GM12892 (cell line): ENCODE data around the gene RGS7.

Experiments used
- DNase-seq: peaks from one replicate; pipeline ENCODE4 v3.0.0; 2011; ENCODE audit not compliant: insufficient read length
- FAIRE-seq: peaks from 2 replicates; lab custom pipeline; 2011; peaks lifted over from hg19 to GRCh38; lab: Jason Lieb, UNC
- POLR2A ChIP-seq: IDR thresholded peaks from 2 replicates; pipeline ENCODE4 v1.6.1; 2011; ENCODE audit warnings: low read depth, low read length, control low read depth
- POLR2AphosphoS5 ChIP-seq: IDR thresholded peaks from 2 replicates; pipeline ENCODE4 v1.6.1; 2011; ENCODE audit warnings: low read depth, low read length, control low read depth
- TAF1 ChIP-seq: IDR thresholded peaks from 2 replicates; pipeline ENCODE4 v1.6.1; 2011; ENCODE audit warnings: low read depth, mild to moderate bottlenecking, control low read depth, low read length, borderline replicate concordance

Gene RGS7

DNA sequence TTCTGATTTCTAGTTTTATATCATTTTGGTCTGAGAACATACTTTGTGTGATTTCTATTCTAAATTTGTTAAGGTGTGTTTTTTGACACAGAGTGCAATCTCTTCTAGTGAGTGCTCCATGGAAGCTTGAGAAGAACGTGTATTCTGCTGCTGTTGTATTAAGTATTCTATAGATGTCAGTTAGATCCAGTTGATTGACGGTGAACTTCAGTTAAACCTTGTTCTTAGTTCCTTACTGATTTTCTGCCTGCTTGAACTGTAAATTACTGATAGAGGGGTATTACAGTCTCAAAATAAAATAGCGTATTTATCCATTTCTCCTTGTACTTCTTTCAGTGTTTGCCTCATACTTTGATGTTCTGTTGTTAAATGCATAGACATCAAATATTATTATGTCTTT lies 497.0 kb downstream of the RGS7 start:
- no peak for DNase-seq
- TF ChIP-seq POLR2A (no peak), TAF1 (no peak), POLR2AphosphoS5 (no peak)
- no peak for FAIRE-seq

DNA sequence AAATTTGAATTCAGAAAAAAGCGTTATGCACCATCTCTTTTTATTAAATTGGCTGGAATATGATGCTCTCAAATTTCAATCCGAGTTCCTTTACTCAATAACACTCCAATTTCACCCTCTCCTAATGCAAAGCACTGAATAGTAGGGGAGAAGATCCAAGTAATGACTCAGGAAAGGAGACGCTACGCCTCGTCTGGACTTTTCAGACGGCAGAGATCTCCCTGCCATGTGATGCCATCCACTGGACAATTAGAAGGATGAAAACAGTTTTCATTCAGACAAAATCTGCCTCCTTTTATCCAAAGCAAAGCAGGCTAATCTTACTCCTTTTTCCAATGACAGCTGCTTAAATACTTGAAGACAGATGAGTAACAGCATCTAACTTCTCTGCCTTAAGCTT lies 502.6 kb downstream of the RGS7 start:
- DNase-seq (no peak), FAIRE-seq (no peak)
- no peak for TF ChIP-seq POLR2AphosphoS5
- TF ChIP-seq TAF1 = no peak
- TF ChIP-seq POLR2A = no peak

- DNase-seq (no peak), FAIRE-seq (no peak)
- TF ChIP-seq POLR2AphosphoS5 (no peak), POLR2A (no peak), TAF1 (no peak)
These were observed 509.7 kb downstream of the RGS7 start for GRCh38 chr1:240847325-240847724.

- TF ChIP-seq POLR2A (no peak), TAF1 (no peak), POLR2AphosphoS5 (no peak)
- FAIRE-seq (no peak), DNase-seq (no peak)
These were observed 512.5 kb downstream of the RGS7 start for GRCh38 chr1:240844486-240844885.

GRCh38 chr1:240843798-240844197 lies 513.2 kb downstream of the RGS7 start:
- no peak for FAIRE-seq
- TF ChIP-seq POLR2A (no peak), TAF1 (no peak), POLR2AphosphoS5 (no peak)
- DNase-seq = no peak

DNA sequence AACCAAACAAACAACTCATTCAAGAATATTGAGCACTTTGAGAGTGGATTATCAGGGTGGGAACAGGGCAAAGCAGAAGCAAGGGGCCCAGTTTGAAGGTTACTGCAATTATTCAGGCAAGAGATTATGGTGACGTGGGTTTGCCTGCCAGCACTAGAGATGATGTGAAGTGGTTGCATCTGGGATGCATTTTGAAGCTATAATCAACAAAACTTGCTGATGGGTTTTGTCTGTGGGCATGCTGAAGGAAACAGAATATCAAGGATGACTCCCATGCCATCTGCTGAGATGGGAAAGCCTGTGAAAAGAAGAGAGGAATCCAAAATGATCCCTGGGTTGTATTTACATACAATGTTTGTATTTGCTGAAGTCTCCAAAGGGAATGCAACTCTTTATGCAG lies 520.7 kb downstream of the RGS7 start:
- no peak for DNase-seq
- no peak for FAIRE-seq
- TF ChIP-seq POLR2AphosphoS5 (no peak), TAF1 (no peak), POLR2A (no peak)

DNA sequence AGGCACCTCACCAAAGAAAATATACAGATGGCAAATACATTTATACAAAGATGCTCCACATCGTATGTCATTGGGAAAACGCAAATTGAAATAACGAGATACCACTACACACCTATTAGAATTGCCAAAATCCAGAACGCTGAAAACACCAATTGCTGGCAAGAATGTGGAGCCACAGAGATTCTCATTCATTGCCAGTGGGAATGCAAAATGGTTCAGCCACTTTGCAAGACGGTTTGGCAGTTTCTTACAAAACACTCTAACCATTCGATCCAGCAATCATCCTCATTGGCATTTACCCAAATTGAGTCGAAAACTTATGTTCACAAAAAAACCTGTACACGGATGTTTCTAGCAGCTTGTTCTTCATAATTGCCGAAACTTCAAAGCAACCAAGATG lies 521.7 kb downstream of the RGS7 start:
- DNase-seq = no peak
- FAIRE-seq = no peak
- TF ChIP-seq POLR2AphosphoS5 (no peak), POLR2A (no peak), TAF1 (no peak)

GRCh38 chr1:240833075-240833474 lies 523.9 kb downstream of the RGS7 start:
- TF ChIP-seq TAF1 (no peak), POLR2A (no peak), POLR2AphosphoS5 (no peak)
- FAIRE-seq = no peak
- no peak for DNase-seq

- TF ChIP-seq TAF1 (no peak), POLR2A (no peak), POLR2AphosphoS5 (no peak)
- FAIRE-seq (no peak), DNase-seq (no peak)
These were observed 525.1 kb downstream of the RGS7 start for GRCh38 chr1:240831922-240832321.

DNA sequence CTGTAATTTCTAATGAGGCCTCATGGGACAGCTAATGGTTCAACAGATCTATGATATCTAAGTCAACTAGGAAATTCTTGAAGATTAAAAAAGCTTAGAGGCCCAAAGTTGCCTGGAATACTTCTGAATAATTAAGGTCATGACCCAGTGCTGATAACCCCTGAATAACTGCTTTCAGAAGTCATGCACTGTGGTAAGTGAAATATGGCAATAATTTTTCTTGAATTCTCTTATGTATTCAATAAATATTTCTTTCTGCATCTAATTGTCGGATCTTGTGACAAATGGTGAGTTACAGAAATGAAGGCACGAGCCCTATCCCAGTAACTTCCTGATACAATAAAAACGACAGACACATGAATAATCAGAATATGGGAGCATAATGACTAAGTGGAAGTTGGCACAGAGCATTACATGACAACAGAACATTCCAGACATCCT lies 525.8 kb downstream of the RGS7 start:
- FAIRE-seq (no peak), DNase-seq (no peak)
- TF ChIP-seq POLR2AphosphoS5 (no peak), TAF1 (no peak), POLR2A (no peak)

GRCh38 chr1:240829487-240829886 lies 527.5 kb downstream of the RGS7 start:
- DNase-seq (no peak), FAIRE-seq (no peak)
- TF ChIP-seq POLR2AphosphoS5 (no peak), POLR2A (no peak), TAF1 (no peak)

DNA sequence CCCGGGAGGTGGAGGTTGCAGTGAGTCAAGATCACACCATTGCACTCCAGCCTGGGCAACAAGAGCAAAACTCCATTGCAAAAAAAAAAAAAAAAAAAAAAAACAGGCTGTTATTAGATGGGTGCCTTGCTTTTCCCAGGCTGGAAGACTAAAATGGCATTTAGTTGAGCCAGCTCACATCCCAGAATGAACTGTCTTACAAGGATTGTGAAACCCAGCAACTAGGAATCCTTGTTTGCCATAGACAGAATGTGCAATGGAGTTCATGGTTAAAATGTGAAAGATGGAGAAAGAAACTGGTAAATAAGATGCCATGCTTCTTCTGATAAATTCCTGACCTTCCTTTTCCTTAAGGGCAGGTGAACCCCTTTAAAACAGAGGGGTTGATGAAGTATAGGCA lies 529.2 kb downstream of the RGS7 start:
- FAIRE-seq = no peak
- DNase-seq = no peak
- TF ChIP-seq POLR2AphosphoS5 = no peak

DNA sequence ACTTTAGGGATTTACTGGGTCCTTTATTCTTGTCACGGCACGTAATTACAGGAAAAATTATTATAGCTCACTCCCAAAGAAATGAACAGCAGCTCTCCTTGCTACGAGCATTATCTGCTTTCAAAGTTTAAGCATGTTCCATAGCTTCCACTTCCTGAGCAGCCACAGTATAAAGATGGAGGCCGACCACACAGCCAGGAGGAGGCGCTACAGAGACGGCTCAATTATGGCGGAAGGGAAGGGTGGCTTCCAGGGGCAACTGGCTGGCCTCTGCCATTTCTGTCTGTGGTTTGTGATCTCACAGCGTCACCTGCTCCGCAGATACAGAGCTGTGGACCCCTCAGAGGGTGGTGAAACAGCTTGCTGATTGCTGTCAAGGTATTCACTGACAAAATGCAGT lies 532.8 kb downstream of the RGS7 start:
- DNase-seq (no peak), FAIRE-seq (no peak)
- TF ChIP-seq POLR2A (no peak), TAF1 (no peak), POLR2AphosphoS5 (no peak)
